Urothelium cell line (cell line): Measurements from ENCODE around the gene UMOD.

ENCODE experiments used
- DNase-seq: peaks from one replicate; pipeline ENCODE4 v3.0.0; 2011; ENCODE audit warnings: low spot score, mixed read lengths
- FAIRE-seq: peaks from 2 replicates; lab custom pipeline; 2011; peaks lifted over from hg19 to GRCh38; lab: Jason Lieb, UNC

UMOD gene

DNA sequence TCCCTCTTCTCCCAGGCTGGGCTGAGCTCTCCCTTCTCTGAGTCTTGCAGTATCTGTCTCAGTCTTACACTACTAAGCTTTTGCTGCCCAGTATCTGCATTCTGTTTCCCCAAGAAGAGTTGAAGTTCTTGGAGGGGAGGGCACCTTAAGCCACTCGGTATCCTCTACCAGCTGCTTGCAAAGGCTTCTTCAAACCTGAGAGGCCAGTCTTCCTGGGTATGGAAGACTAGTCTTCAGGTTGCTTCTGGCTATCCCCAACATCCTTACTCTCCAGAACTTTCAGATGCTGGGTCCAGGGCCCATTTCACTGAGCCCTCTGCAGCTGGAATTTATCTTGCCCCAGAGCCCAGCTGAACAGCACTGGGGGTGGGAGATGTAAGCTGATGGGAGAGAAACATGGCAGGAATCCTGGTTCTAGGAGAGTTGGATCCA is 45.3 kb downstream of the UMOD start:
- FAIRE-seq (no peak), DNase-seq (no peak)

DNA sequence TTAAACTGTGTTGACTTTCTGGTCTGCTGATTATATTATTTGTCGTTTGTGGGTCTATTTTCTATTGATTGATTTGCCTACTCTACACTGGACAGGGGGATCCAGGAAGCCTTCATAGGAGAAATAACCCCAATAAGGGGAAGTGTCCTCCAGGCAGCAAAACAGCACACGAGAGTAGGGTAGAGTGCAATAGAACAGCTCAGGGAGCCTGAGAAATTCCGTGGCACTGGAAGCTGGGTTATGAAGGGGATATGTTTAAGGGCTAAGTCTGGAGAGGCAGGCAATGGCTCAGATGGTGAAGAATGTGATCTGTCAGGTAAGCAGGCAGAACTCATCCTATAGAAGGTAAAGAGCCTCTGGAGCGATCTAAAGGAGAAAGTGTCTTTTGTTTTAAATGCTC is 46.1 kb downstream of the UMOD start:
- FAIRE-seq = no peak

DNA sequence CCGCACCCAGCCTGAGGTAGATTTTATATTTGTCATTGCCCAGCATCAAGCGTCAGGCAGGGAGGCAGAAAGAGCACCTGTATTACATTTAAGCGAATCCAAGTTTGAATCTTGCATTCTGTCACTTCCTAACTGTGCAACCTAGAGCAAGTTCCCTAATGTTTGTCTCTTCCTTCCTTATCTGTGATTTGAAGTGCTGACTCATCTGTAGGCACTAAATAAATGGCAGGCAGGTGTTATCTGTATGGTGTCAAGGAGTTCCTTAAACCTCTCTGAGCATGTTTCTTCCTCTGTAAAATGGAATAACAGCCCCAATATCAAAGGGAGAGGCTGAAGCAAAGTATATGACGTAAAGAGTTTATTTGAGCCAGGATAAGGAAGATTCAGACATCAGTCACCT is 49.5 kb downstream of the UMOD start:
- DNase-seq = no peak
- FAIRE-seq = no peak

More for the DNA sequence above, 46.1 kb downstream of the UMOD start:
- no peak for DNase-seq

DNA sequence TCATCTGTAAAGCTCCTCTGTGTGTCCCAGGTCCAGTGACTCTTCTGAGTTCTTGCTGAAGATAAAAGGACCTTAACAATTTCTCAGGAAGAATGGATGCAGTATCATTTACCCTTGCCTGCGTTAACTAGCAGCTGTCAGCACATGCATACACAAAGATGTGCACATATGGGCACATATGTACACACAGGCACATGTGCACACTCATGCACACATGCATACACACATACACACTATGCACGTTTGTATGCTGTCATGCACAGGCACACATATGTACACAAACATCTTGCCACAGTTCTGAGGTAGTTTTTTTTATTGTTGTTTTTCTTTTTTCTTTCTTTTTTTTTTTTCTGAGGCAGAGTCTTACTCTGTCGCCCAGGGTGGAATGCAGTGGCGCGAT is 50.1 kb downstream of the UMOD start:
- no peak for DNase-seq
- no peak for FAIRE-seq

DNA sequence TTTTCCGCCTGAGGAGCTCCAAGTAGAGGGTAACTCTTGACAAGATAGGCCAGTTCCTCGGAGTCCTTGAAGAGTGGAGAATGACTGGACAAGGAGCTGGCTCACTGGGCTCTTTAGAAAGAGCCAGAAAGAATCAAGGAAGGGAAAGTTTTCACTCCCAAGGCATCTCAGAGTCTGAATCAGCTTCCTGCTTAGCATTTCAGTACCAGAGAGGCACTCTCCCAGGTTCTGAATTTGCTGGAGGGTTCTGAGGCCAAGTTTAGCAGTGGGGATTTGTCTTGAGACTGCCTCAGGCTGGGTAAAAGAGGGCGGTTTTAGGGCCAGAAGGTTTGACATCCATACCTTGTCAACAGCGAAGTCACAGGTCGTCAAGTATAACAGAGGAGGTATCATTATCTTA is 50.7 kb downstream of the UMOD start:
- DNase-seq = no peak

DNA sequence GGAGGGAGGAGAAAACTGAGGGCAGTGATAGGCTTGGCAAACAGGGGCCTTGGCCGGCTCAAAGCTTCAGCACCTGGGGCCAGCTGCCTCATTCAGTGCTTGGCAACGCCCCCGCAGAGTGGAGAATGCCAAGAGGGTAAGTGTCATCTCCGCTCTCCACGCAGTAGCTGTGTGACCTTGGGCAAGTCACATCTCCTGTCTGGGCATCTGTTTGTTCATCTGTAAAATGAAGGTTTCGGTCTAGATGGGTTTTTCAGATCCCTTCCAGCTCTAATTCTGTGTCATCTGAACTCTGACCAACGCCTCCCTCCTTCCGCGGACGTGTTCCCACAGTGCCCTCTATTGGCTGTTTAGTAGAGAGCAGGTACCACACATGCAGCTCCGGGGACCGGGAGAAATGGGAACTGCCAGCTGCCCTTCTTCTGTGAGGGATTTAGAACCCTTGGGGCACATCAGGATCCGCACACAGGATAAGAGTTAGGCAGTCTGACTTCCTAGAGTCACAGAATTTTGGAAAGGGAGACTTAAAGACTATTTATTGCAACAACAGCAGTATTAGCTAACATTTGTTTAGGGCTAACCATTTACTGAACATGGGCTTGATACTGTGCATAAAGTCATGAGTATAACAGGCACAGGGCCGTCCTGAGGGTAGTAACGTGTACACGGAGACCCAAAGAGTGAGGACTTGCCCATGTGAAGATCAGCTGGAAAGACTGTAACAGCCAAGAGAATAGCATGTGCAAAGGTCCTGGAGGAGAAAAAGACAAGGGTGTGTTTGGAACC is 52.0 kb downstream of the UMOD start:
- peak; percentile 70 for DNase-seq
- FAIRE-seq = no peak

More for the DNA sequence above, 50.7 kb downstream of the UMOD start:
- FAIRE-seq = no peak

DNA sequence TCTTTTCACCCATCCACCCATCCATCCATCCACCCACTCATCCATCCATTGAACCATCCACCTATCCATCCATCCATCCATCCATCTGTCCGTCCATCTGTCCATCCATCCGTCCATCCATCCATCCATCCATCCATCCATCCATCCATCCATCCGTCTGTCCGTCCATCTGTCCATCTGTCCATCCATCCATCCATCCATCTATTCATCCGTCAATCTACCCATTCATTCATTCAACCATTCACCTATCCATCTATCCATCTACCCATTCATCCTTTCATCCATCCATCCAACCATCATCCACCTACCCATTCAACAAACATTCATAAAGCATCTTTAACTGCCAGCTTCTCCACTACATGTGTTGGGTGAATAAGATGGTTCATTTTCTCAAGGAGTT is 54.1 kb downstream of the UMOD start:
- FAIRE-seq (no peak), DNase-seq (no peak)

DNA sequence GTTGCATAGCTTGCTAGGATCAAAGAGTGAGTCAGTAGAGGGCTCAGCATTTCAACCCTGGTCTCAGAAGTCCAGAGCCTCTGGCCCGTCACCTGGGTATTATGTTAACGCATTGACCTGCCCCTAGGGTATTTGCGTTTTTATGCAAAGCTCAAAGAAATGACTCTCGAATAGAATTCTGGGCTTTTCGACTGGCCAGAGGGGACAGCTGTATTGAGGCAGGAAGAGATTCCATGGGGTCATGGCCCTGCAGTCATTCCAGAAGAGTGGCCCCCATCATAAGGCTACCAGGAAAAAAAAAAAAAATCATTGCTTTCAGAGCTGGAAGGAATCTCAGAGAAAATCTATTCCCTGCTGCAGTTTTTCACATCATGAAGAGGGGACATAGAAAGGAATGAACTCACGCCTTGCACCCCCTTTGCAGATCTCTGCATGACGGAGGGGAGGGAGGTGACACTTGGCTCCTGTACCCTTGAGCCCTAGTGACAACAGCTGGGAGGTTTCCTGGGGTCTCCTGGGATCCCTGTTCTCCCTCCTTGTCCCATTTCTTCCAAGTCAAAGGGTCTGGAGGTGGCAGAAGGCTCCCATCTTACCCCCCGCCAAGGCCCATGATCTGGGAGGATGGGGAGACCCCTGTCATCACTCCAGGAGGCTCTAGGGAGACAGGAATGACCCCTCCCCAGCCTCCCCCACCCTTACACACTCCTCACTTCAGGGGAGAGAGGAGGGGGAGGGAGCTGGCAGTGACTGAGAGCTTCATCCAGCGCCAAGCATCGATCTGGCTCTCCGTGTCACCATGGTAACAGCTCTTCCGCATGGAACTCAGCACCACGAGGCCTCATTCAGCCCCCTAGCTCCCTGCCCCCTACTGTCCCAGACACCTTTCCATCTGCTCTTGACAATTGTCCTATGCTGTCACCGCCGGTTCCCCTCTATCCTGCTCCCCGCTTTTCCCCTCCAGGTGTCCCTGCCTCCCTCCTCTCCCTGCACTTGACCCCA is 61.0 kb downstream of the UMOD start:
- no peak for FAIRE-seq
- no peak for DNase-seq

DNA sequence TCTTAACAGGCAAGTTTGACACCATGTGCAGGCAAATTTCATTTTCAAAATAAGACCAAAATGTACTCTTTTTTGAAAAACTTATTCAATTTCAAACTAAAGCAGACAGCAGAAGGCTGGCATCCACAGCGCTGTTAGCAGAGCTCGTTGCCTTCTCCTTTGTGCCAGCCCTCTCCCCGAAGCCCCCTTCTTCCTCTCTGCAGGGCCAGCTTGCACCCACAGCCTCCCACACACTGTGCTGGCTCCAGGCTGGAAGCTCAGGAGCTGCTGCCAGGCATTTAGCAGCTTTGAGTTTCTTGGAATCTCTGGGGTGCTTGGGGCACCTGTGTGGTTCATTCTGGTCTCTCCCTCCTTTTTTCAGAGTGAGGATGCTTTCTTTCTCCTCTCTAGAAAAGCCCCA is 62.9 kb downstream of the UMOD start:
- DNase-seq (no peak), FAIRE-seq (no peak)

DNA sequence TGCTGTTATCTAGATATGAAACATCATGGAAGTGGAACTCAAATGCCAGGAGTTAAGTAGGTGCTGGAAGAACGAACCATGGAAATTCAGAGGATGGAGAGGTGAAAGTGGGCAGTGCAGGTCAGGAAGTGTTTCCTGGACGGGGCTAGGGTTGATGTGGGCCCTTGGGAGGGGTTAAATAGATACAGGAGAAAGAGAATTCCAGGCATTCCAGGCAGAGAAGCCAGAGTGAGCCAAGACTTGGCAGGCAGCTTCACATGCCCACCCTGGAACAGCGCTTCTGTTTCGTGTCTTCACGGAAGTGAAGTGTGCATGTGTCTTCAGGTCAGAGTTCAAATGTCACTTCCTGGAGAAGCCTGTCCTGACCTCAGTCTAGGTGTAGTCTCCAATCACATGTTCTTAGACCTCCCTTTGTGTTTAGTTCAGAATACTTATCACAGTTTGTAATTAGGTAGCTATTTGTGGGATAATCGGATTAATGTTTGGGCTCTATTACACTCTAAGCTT is 66.5 kb downstream of the UMOD start:
- DNase-seq = no peak
- FAIRE-seq = no peak
